HG02885 (cell line): ENCODE measurements around the gene ZDHHC11.
"Not testable (repeated sequence)": the region's sequence is repeated elsewhere in the genome, so short reads cannot be mapped to it uniquely, and the experiment has no call there.

ENCODE experiments used
- ATAC-seq: cut with Tn5 transposase; IDR thresholded peaks from one replicate; pipeline ENCODE4 v1.9.1; 2021; ENCODE audit warnings: mild to moderate bottlenecking; ENCODE audit not compliant: unreplicated experiment, poor library complexity

The ZDHHC11 gene

GRCh38 chr5:816176-816575, 34.6 kb downstream of the ZDHHC11 start:
- no peak for ATAC-seq

GRCh38 chr5:815449-815848, 35.3 kb downstream of the ZDHHC11 start:
- ATAC-seq: no peak

GRCh38 chr5:813575-813974, 37.2 kb downstream of the ZDHHC11 start:
- ATAC-seq: not testable (repeated sequence)

- ATAC-seq: not testable (repeated sequence)
Observed at GRCh38 chr5:811384-811783, 39.4 kb downstream of the ZDHHC11 start.

- ATAC-seq: not testable (repeated sequence)
Observed at GRCh38 chr5:807719-808514, 42.9 kb downstream of the ZDHHC11 start.

- no peak for ATAC-seq
Observed at GRCh38 chr5:801472-801871, 49.3 kb downstream of the ZDHHC11 start.

GRCh38 chr5:801055-801454, 49.7 kb downstream of the ZDHHC11 start:
- not testable (repeated sequence) for ATAC-seq

GRCh38 chr5:798505-799138, 52.2 kb downstream of the ZDHHC11 start:
- not testable (repeated sequence) for ATAC-seq

- not testable (repeated sequence) for ATAC-seq
Observed at GRCh38 chr5:797986-798385, 52.8 kb downstream of the ZDHHC11 start.

GRCh38 chr5:795873-796272, 54.9 kb downstream of the ZDHHC11 start:
- not testable (repeated sequence) for ATAC-seq

GRCh38 chr5:794948-795347, 55.8 kb downstream of the ZDHHC11 start:
- ATAC-seq: not testable (repeated sequence)

GRCh38 chr5:788703-789102, 62.1 kb downstream of the ZDHHC11 start:
- not testable (repeated sequence) for ATAC-seq

- not testable (repeated sequence) for ATAC-seq
Observed at GRCh38 chr5:787857-788233, 62.9 kb downstream of the ZDHHC11 start.

GRCh38 chr5:787224-787856, 63.4 kb downstream of the ZDHHC11 start:
- not testable (repeated sequence) for ATAC-seq

GRCh38 chr5:785181-785705, 65.5 kb downstream of the ZDHHC11 start:
- peak; percentile 21 for ATAC-seq

GRCh38 chr5:784428-785177, 66.2 kb downstream of the ZDHHC11 start, which contains the start of gene ZDHHC11B:
ZDHHC11B (minus strand) TSS chr5:784729; CDS start chr5:766919, 17,810 bp downstream.
- ATAC-seq: peak; percentile 73

- ATAC-seq: not testable (repeated sequence)
Observed at GRCh38 chr5:783881-784427, 66.8 kb downstream of the ZDHHC11 start.

- ATAC-seq: not testable (repeated sequence)
Observed at GRCh38 chr5:783049-783802, 67.6 kb downstream of the ZDHHC11 start.

- ATAC-seq: not testable (repeated sequence)
Observed at GRCh38 chr5:782356-782755, 68.4 kb downstream of the ZDHHC11 start.
